T-helper 1 cell (primary cell): ENCODE results near the gene THY1.

Source experiments
- DNase-seq, 5 donors: peaks; one replicate each; pipeline ENCODE4 v3.0.0-alpha.2; 2012 to 2020

Gene THY1

DNA sequence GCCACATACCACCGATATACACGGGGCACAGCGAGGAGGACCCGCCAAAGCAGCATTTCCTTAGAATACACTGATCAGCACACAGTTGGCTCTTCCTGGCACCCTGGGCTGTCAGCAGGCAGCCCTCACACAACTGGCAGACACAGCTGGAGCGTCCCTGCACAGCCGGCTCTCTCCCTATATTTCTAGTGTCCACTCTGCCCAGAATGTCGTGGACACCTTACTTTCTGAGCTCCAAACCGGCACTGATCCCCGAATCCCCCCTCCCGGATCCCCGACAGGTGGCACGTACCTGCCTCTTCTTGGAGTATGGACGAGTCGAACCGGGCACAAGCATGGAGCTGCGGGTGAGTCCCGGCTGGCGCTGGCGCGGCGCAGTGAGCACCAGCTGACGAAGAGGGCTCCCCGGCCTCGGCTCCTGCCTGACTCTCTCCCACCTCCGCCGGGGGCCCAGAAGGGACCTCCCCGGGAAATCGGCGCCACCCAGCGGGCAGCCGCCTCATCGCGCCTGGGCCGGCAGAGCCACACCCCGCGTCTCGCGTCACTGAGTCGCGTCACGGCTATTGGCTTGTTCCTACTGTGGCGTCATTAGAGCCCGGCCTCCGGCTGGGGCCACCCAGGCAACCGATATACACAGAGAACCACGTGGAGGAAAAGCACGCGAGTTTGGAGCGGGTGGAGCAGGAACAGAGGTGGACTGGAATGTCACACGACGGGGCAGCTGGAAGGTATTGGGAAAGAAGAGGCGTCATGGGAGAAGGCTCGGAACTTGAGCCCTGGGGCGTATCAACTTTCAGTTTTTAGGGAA is 41.6 kb downstream of the THY1 start, which contains the start of gene USP2:
USP2 (minus strand) TSS at position 510 of the 808 bp plus-strand sequence. CDS start 8,210 bp downstream, outside the sequence.
- DNase-seq: peak; percentile 90 to 97 (median 95)

DNA sequence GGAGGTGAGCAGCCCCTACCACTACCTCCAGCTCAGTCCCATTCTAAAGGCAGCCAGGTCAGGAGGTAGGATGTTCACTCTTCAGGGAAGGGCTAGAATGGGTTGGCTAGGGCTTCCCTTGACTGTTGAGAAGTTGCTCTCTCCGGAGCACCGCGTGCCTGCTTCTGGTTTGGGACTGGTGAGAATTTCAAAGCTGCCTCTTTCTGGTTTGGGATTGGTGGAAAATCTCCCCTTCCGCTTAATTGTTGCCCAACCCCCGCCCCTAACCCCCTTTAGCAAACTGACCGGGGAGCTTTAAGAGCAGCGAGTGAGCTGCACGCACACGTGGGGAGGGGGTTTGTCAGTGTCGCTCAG is 42.2 kb downstream of the THY1 start:
- no peak for DNase-seq

DNA sequence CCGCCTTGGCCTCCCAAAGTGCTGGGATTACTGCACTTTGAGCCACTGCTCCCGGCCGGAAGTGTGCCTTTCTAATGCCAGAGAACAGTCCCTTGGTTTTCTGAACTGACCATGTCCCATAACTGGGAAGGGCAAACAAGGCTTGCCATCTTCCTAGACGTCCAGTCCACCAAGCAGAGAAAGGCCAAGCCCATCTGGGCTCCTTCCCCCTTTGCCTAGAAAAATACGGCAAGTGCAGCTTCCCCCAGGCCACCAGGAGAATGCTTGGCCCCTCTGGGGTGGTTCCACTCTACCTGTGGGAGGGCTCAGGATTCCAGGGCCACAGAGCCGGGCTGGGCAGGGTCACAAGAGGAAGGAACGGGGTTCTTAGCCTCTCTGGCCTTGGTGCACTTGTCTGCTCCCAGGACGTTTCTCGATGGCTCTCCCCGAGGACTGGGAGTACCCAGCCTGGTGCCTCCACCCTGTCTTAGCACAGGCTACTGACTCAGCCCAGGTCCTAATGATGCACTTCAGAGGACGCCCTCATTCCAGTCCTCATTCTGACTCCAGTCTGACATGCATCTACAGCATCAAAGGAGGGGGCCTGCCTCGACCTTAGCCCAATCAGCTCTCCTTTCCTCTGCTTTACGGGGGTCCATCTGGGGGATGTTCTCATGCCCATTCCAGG is 42.7 kb downstream of the THY1 start:
- DNase-seq: no peak

DNA sequence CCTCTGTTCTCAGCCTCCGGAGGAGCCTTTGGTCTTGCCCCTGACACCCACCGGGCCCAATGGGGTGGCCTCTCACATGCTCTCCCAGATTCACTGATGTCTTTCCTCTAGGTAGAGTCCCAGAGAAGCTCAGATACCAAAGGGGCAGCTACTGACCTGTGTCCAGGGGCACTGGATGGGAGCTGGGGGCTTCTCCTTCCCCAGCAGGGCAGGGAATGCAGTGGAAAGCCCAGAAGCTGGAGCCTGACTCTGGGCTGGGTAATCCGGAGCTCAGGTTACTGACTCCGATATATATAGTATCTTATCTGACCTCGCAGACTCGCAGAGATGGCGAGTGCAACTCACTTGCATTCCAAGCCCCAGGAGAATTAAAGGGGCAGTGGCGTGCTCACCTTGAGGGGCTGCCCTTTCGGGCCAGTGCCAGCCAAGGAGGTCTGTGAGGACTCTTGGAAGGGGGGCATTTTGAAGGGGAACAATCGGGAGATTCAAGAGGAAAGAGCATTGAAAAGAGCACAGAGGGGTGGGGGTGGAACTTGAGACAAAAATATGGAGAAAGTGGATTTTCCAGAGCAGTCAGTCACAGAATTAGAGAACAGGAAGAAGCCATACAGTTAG is 44.0 kb downstream of the THY1 start:
- DNase-seq: no peak

DNA sequence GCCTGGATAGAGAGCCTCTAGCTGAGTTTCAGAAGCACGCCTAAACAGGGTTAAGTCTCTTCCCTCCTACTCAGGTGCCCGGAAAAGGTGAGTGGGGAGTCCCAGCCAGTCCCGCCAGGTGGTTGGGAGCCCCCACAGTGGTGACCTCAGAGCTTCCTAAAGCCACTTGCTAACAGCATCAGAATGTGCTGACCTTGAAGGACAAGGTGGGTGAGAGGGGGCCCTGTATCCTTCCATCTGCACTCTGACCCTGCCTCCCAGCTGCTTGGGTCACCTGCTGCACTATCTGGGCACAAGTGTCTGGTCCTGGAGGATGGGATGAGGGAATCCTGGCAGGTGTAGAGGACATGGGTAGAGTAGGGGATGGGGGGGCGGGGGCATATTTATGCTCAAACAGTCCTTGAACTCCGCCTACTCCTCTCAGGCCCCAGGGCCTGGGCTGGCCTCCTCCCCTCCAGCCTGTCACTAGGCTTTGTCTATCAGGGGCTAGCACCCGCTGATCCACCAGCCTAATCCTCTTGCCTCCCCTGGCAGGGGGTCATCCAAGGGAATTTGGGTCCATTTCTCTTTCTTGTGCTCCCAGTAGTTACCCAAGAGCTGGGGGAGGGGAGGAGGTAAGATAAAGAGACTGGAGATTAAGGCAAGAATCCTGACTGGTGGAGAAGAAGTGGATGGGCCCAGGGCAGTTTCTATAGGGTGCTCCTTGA is 44.9 kb downstream of the THY1 start:
- no peak for DNase-seq

DNA sequence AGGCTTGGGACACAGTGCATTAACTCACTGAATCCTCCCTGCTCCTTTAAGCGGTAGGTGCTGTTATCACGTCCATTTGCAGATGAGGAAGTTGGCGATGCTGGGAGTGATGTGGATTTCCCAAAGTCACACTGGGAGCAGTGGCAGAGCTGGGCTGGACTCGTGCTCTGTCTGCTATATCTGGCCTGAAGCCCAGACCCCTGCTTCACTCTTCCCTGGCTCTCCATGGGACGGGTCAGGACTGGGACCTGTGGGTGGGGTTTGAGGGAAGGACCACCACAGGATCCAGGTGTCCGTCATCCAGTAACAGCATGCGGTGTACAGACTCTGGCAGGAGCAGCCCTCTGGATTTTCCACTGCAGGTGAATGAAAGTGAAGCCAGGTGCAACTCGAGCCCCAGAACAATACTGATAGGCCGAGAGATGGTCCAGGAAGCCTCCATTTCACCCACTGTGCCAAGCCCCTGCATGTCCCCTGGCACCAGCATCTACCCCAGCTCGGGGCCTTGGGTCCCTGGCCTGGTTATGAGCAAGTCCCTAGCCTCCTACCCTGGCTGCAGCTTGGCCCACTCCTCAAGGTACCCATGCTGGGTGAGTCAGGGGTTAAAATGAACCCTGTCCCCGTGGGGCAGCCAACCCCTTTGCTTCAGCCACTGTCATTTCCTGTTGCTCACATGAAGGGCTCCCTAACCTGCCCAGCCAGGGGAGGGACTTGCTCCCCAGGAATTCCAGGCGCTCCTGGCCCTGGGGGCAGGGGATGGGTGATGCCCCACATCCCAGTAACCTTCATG is 45.7 kb downstream of the THY1 start:
- no peak for DNase-seq

DNA sequence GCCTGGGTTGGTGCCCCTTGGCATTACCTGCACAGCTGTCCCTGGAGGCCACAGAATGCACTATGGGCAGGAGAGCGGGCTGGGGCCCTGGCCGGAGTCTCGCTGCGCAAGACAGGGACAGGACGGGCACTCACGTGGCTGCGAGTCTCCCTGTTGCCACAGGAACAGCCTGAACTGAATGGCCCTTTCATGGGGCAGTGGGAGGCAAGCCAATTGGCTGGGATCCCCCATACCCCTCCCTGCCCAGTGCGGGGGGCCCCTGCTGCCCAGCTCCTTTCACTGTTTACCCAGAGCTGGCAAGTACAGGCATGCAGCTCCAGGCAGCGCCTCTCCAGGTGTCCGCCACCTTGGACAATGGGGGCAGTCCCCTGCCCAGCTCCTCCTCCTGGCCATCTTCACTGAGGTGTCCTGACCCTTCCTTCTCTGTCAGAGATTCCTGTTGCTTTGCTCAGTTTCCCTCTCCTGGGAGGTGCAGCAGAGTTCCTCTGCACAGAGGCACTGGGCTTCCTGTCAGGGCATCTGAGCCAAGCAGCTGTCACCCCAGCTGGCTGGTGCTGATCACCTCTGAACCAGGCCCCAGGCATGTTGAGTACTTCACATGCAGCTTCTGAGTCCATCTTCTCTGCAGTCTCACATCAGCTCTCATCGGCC is 46.6 kb downstream of the THY1 start:
- no peak for DNase-seq

DNA sequence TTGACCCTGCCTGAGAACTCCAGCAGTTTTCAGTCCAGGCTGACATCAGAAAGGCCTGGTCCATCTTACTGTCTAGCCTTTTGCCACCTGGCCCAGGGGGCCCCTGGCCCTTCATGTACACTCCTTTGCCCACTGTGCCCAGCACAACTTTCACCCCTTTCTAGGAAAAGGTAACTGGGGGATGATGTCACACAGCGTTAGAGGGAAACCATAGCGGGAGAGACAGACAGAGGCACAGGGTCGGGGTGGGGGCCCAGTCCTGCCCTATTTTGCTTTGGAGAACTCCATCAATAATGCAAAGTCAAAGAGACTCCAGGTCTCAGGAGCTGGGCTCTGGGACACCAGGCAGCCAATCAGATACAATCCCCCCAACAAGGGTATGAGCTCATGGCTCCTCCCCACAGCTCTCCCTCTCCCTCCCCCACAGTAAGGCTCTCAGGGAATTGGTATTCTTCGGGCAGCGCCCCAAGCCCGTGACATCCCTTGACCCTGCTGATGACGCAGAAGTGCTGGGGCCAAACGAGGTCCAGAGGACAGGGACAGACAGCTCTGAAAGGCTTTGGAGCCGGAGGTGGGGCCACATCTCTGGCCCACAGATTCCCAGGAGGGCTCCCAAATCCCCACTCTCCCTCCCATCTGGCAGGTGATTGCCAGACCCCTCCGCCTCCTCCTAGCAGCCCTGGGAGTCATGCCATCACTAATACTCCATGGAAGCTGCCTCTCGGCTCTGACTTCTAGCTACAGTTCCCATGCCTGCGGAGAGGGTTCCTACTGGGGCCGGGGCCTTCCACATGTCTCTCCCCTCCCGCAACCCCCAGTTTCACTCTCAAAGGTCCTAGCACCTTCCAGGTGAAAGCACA is 47.4 kb downstream of the THY1 start:
- DNase-seq: no peak

DNA sequence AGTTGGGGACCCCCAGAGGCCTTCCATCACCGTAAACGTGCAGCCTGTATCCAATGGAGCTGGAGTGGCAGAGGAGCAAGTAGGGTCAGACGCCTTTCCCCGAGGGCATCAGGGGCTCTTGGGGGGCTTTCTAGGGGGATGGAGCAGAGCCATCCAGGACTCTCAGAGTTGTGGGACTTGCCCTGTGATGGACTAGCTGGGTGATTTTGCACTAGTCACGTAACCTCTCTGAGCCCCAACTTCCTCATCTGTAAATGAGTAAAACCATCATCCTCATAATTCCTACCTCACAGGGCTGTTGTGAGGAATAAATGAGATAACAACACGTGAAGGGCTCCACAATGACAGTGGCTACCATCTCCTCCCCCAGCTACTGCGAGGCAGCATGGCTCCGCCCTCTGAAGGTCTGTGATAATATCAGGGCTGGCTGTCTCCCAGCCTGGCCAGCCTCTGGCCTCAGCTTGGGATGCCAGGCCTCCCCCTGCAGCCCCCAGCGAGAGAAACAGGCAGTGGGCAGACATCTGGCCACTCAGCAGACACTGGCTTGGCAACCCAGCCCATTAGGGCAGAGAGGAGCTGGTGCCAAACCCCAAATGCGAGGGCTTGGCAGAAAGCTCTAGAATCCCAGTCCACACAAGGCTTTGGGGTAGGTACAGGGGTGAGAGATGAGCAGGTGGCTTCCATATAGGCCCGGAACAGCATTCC is 48.2 kb downstream of the THY1 start:
- DNase-seq: no peak

DNA sequence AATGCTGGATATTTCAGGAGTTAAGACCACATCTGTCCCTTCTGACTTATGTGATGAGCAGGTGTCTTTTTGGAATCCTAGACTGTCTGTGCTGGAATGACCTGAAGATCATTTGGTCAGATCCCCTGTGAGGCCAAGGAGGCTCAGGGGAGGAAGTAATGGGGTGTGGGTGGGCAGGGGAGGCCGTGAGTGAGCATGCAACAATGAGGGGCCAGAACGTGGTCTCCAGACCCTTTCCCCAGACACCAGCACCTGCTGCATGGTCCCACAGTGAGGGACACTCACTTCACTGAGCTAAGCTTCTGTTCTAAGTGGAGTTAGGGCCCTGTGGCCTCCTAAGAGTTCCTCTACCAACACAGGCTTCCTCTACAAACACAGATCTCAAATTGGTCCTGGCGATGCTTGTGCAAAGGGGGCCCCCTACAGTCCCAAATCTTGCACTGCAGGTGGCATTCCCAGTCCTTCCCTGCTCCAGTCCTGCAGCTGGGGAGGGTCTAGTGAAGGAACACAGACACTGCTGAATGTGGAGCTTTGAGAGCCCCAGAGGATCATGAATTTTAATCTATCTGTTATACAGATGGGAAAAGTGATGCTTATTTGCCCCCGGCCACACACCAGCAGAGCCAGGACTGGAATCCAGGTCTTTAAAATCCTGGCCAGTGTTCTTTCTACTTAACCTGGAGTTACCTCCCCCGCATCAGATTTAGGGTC is 48.9 kb downstream of the THY1 start:
- DNase-seq: peak in 1 of 5 donors; percentile 14

DNA sequence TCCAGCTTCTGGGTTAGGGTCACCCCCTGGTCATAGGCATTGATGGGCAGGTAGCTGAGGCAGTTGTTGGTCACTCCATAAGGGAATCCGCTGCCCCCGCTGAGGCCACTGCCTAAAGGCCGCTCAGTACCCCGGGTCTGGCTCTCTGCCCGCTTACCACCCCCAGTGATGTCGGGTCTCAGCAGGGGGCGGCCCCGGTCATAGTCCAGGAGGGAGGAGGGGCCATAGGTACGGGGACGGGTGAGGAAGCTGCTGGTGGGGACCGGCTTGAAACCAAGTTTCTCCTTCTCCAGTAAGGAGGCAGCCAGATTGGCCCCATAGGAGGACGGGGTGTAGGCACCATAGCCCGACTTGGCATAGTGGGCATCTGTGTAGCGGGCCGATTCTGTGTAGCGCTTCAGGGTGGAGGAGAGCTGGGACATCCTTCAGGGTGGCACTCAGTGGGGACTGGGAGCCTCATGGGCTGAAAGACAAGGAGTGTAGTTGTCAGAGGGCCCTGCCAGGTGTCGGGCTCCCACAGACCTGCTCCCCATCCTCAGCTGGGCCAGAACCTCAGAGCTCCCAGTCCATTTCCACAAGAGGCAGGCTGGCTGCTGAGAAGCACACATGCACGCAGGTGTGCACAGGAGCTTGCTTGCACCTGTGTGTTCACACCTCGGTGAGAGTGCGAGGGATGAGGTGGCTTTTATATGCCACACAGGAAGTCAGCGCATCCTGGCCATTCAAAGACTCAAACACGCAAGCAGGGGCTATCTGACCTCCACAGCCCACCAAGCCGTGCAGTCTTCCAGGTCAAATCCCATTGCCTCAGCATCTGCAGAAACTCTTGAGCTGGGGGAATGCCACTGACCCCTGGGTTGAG is 49.7 kb downstream of the THY1 start:
- DNase-seq: no peak

DNA sequence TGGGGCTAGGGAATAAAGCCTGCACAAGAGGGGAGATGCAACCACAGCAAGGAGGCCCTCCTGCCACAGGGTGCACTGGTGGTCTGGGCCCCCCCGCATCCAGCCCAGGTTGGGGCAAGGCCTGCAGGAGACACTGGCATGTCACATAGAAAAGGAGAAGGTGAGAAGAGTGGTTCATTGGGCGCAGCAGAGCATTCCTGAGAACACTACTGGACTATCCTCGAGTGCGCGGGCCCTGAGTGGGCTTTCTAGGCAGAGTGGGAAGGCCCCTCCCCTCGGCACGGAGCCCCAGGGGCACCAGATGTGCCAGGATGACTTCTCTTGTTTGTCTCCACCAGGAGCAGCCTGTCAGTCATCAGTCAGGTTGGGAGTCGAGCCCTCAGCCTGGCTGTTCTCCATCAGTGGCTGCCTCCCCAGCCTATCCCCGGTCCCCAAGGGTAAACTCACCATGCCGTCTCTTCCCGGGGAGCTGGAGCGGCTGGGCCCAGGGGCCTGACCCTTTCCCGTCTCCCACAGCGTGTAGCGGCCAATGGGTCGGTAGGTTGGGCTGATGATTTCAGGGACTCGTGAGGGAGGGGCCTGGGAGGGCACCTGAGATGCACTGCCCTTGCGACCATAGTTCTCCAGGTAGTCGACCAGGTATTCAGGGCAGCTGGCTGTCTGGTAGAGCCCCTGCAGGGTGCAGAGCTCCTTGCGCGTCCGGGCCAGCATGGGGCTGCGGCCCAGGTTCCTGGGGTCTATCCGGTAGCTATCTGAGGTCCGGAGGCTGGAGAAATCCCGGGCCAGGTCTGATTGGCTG is 50.5 kb downstream of the THY1 start:
- DNase-seq: no peak

DNA sequence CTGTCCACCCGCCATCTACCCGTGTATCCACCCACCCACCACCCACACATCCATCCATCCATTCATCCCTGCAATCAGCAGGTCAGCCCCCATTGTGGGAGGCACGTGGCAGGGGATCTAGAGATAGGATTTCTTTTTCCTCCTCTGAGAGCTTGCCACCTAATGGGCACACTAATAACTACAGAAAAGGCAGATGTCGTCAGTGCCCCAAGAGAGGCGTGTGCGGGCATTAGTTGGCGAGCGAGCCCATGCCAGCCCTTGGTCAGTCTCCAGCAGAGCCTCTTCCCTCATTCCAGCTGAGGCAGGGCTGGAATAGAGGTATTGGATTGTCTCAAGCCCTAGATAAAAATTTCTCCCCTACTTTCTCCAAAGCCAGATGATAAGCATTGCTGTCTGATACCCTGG is 51.2 kb downstream of the THY1 start:
- no peak for DNase-seq

DNA sequence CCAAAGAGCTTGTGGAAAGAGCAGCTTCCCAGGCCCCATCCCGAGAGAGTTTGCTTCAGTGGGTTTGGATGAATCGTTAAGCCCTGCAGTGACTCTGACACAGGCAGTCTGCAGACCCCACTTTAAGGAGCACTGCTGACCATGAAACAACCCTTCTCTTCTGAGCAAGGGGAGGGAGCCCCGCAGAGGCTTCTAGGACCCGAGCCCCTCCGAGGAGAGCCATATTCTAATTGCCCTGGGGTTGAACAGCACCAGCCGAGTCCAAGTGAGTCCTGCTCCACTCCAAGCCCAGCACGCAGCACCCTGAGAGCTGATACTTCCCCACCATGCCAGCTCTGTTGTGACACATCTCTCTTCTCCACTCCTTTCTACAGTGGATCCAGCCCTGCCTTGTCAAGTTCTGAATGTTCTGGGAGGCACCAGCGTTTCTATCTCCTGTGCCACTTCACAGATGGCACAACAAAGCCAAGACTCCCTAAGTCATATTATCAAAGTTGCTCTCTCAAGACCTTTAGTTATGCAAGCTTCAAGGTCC is 51.8 kb downstream of the THY1 start:
- no peak for DNase-seq

DNA sequence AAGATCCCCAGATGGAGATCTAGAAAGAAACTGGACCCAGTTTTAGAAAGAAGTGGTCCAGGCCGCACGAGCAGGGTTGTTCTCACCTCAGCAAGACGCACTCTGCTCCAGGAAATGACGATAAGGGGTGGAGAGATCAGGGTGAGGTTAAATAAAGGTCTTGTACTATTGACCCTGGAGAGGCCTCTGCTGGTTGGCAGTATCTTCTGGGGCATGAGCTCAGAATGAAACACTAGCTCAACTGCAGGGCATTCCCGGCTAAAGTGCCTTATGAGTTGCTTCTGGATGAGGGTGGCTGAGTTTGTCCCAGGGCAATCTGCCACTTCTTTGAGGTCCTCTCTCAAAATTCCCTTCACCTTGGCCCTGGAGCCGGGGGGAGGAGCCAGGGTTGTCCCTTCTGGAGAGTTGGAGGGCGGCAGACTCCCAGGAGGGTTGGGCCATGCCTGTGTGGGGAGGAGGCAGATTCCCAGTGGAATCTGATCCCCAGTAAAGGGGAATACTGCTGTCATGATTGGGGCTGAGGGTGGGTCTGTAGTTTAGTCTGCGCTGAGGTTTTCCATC is 52.4 kb downstream of the THY1 start:
- no peak for DNase-seq

DNA sequence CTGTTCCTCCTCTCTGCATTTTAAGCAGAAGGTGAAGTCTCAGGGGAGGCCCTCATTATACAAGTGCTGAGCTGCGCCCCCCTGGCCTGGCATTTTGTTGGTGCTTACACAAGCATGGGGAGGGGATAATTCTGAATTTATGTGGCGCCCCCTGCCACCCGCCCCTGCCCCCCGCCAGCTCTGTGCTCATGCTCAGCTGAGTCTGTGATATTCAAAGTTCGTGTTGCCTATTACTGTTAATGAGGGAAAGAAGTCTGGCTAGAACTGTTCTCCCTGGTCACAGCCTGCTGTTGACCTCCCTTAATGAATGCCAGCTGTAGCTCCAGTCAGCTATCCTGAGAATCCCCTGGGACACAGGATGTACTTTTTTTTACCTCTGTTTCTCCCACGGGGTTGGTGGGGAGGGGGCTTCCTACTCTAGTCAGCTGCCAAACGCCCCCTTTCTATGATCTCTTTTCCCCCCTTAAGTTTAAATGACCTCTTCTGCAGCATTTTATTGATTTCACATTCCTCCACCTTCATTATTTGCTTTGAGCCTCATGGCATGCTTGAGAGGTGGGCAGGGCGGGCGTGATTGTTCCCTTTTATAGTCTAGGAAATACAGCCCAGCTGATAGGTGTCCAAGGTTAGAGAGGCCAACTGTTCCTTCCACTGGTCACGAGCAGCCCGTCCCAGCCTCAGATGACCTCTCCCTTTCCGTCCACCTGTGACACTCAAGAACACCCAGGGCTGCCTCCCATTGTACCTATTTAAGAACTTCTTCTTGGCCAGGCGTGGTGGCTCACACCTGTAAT is 53.6 kb downstream of the THY1 start:
- DNase-seq: no peak
